H9 (cell line): Measurements from ENCODE around the gene HEG1. TPM values are rescaled to one million over a fixed set of nuclear protein-coding genes. Genes with fewer than 3 reads are reported as not detected.

ENCODE experiments used
- DNase-seq: peaks from one replicate; pipeline ENCODE4 v3.0.0-alpha.2; 2017
- H2AFZ ChIP-seq: one replicate; pipeline ENCODE4 v1.6.1; 2013; ENCODE audit warnings: mild to moderate bottlenecking, low read length, control low read depth, moderate library complexity
- H2AK5ac ChIP-seq: 2 replicates; pipeline ENCODE4 v1.6.1; 2013; ENCODE audit warnings: low read length, control low read depth, mixed read lengths; ENCODE audit not compliant: insufficient read length
- H2BK120ac ChIP-seq: one replicate; pipeline ENCODE4 v1.6.1; 2013; ENCODE audit warnings: low read depth, mild to moderate bottlenecking, low read length, control low read depth, inconsistent platforms; ENCODE audit not compliant: poor library complexity, severe bottlenecking
- H2BK12ac ChIP-seq: 2 replicates; pipeline ENCODE4 v1.6.1; 2013; ENCODE audit warnings: low read length, control low read depth, mixed read lengths, low read depth; ENCODE audit not compliant: insufficient read length
- H2BK15ac ChIP-seq: 2 replicates; pipeline ENCODE4 v1.6.1; 2013; ENCODE audit warnings: low read depth, low read length, control low read depth
- H2BK20ac ChIP-seq: one replicate; pipeline ENCODE4 v1.6.1; 2013; ENCODE audit warnings: low read depth, mild to moderate bottlenecking, low read length, control low read depth, inconsistent platforms; ENCODE audit not compliant: poor library complexity, severe bottlenecking
- H2BK5ac ChIP-seq: 2 replicates; pipeline ENCODE4 v1.6.1; 2013; ENCODE audit warnings: low read length, control low read depth, mixed read lengths; ENCODE audit not compliant: insufficient read length
- H3K14ac ChIP-seq: 2 replicates; pipeline ENCODE4 v1.6.1; 2013; ENCODE audit warnings: low read length, control low read depth; ENCODE audit not compliant: insufficient read depth
- H3K18ac ChIP-seq: 2 replicates; pipeline ENCODE4 v1.6.1; 2013; ENCODE audit warnings: low read depth, mild to moderate bottlenecking, mixed read lengths, low read length, control low read depth; ENCODE audit not compliant: insufficient read length
- H3K23ac ChIP-seq: 2 replicates; pipeline ENCODE4 v1.6.1; 2013; ENCODE audit warnings: low read length, control low read depth, mixed read lengths, low read depth; ENCODE audit not compliant: insufficient read length
- H3K23me2 ChIP-seq: 2 replicates; pipeline ENCODE4 v1.6.1; 2013; ENCODE audit warnings: low read depth, mild to moderate bottlenecking, mixed read lengths, low read length, control low read depth; ENCODE audit not compliant: insufficient read length, poor library complexity, severe bottlenecking
- H3K27ac ChIP-seq: 2 replicates; pipeline ENCODE4 v1.5.1; 2013; ENCODE audit warnings: low read length, control low read depth, mixed read lengths, low read depth; ENCODE audit not compliant: insufficient read length
- H3K27me3 ChIP-seq: 2 replicates; pipeline ENCODE4 v1.6.1; 2013; ENCODE audit warnings: low read length, control low read depth, inconsistent platforms; ENCODE audit not compliant: insufficient read depth
- H3K4ac ChIP-seq: 2 replicates; pipeline ENCODE4 v1.6.1; 2013; ENCODE audit warnings: low read depth, mild to moderate bottlenecking, control low read depth, inconsistent platforms, low read length, moderate library complexity
- H3K4me1 ChIP-seq: 2 replicates; pipeline ENCODE4 v1.6.1; 2013; ENCODE audit warnings: low read length, control low read depth, inconsistent platforms; ENCODE audit not compliant: insufficient read depth
- H3K4me2 ChIP-seq: 2 replicates; pipeline ENCODE4 v1.6.1; 2013; ENCODE audit warnings: low read length, control low read depth, mixed read lengths; ENCODE audit not compliant: insufficient read length, insufficient read depth
- H3K56ac ChIP-seq: 2 replicates; pipeline ENCODE4 v1.6.1; 2013; ENCODE audit warnings: low read depth, mild to moderate bottlenecking, mixed read lengths, low read length, control low read depth; ENCODE audit not compliant: insufficient read length
- H3K79me1 ChIP-seq: 2 replicates; pipeline ENCODE4 v1.6.1; 2013; ENCODE audit warnings: low read depth, mild to moderate bottlenecking, moderate library complexity, low read length, control low read depth, inconsistent platforms; ENCODE audit not compliant: insufficient read depth, poor library complexity, severe bottlenecking
- H3K79me2 ChIP-seq: 2 replicates; pipeline ENCODE4 v1.6.1; 2013; ENCODE audit warnings: low read length, control low read depth, inconsistent platforms; ENCODE audit not compliant: insufficient read depth
- H3K9ac ChIP-seq: 2 replicates; pipeline ENCODE4 v1.6.1; 2013; ENCODE audit warnings: low read length, control low read depth, mixed read lengths; ENCODE audit not compliant: insufficient read length; ENCODE audit errors: extremely low read depth
- H3K9me3 ChIP-seq: one replicate; pipeline ENCODE4 v1.6.1; 2013; ENCODE audit warnings: low read depth, low read length, inconsistent platforms; ENCODE audit not compliant: control insufficient read depth
- H3T11ph ChIP-seq: one replicate; pipeline ENCODE4 v1.6.1; 2013; ENCODE audit warnings: mild to moderate bottlenecking, low read length, control low read depth, inconsistent platforms
- H4K20me1 ChIP-seq: one replicate; pipeline ENCODE4 v1.6.1; 2013; ENCODE audit not compliant: control insufficient read depth, insufficient read length, insufficient read depth
- H4K5ac ChIP-seq: 2 replicates; pipeline ENCODE4 v1.6.1; 2013; ENCODE audit warnings: low read depth, mild to moderate bottlenecking, mixed read lengths, low read length, control low read depth; ENCODE audit not compliant: insufficient read length
- H4K8ac ChIP-seq: replicated peaks from 2 replicates; pipeline ENCODE4 v1.6.1; 2013; ENCODE audit warnings: low read length, control low read depth, mixed read lengths, low read depth; ENCODE audit not compliant: insufficient read length
- H4K91ac ChIP-seq: 2 replicates; pipeline ENCODE4 v1.6.1; 2013; ENCODE audit warnings: low read depth, mild to moderate bottlenecking, moderate library complexity, mixed read lengths, low read length, control low read depth; ENCODE audit not compliant: insufficient read length
- H3K27ac Mint-ChIP-seq, 3 experiments: 2 replicates in 2 of 3; 3 replicates in 1 of 3; pipeline ENCODE4 v1.8.0; 2020 to 2021; ENCODE audit warnings: mixed read lengths in 3 of 3, mild to moderate bottlenecking in 1 of 3, moderate library complexity in 1 of 3
- H3K27me3 Mint-ChIP-seq: 2 replicates; pipeline ENCODE4 v1.8.0; 2021; ENCODE audit warnings: low read depth, mild to moderate bottlenecking, moderate library complexity, mixed read lengths
- H3K36me3 Mint-ChIP-seq, 3 experiments: 2 replicates in 2 of 3; 3 replicates in 1 of 3; pipeline ENCODE4 v1.8.0; 2020 to 2021; ENCODE audit warnings: low read depth in 3 of 3, mixed read lengths in 3 of 3; ENCODE audit not compliant: insufficient read depth in 1 of 3
- H3K4me1 Mint-ChIP-seq, 2 experiments: 2 replicates each; pipeline ENCODE4 v1.8.0; 2020; ENCODE audit warnings: mixed read lengths in 2 of 2
- H3K4me3 Mint-ChIP-seq, 2 experiments: 2 replicates in 1 of 2; 3 replicates in 1 of 2; pipeline ENCODE4 v1.8.0; 2020 to 2021; ENCODE audit warnings: mild to moderate bottlenecking in 2 of 2, mixed read lengths in 2 of 2, moderate library complexity in 1 of 2
- H3K9me3 Mint-ChIP-seq, 2 experiments: 2 replicates in 1 of 2; 3 replicates in 1 of 2; pipeline ENCODE4 v1.8.0; 2020; ENCODE audit warnings: mild to moderate bottlenecking in 2 of 2, mixed read lengths in 2 of 2, moderate library complexity in 1 of 2
- WGBS: extraction: QIAGEN DNeasy Blood & Tissue Kit; methylation state at CpG from one replicate; pipeline ENCODE4 v1.1.7; 2013; ENCODE audit warnings: missing lambda C conversion rate, low lambda C conversion rate, mixed read lengths; ENCODE audit not compliant: insufficient read length; ENCODE audit errors: extremely low coverage; 5-methylcytosine and 5-hydroxymethylcytosine counted together
- total RNA-seq: library from RNA; stranded (reverse); gene quantifications from 2 replicates; pipeline ENCODE4 v1.2.1, GENCODE V29; 2021
- TF ChIP-seq, protein P1 (sequence below): fragments of 200-600 bp; sonication (generic); conservative IDR thresholded peaks from 3 replicates; pipeline ENCODE4 v1.8.0; 2021; ENCODE audit warnings: antibody characterized with exemption, mild to moderate bottlenecking

The HEG1 gene
- total RNA-seq, 1 experiment from 2014 or later: 10.3 TPM

- Histone ChIP-seq H2AK5ac (no peak overlapping the region), H3K56ac (no peak overlapping the region), H3K4ac (no peak overlapping the region), H3K27ac (no peak overlapping the region), H3K9me3 (no peaks in the 10 kb centered on the region), H2BK12ac (no peak overlapping the region), H4K91ac (no peak overlapping the region), H2BK20ac (no peak overlapping the region), H3K9ac (no peak overlapping the region), H4K5ac (no peak overlapping the region), H3K14ac (no peak overlapping the region), H4K20me1 (no peaks in the 10 kb centered on the region), H2BK5ac (no peak overlapping the region), H3K79me1 (no peaks in the 10 kb centered on the region), H3K27me3 (no peaks in the 10 kb centered on the region), H3K18ac (no peak overlapping the region), H2BK15ac (no peak overlapping the region), H3K4me2 (no peak overlapping the region), H3K79me2 (no peaks in the 10 kb centered on the region), H3K4me1 (no peaks in the 10 kb centered on the region; the same call in 1 of the 2 replicates), H2BK120ac (no peak overlapping the region), H3T11ph (no peak overlapping the region), H2AFZ (no peak overlapping the region), H4K8ac (no peak overlapping the region), H3K23ac (no peak overlapping the region), H3K23me2 (no peaks in the 10 kb centered on the region)
- H3K27ac Mint-ChIP-seq: peak overlapping the region in 2 of 3 experiments; percentile 13 to 36; a peak in 3 of 7 replicates
- no peaks in the 10 kb centered on the region; a peak in 1 of 5 replicates for H3K9me3 Mint-ChIP-seq
- H3K4me1 Mint-ChIP-seq: peaks cover 30 to 31% of the 10 kb centered on the region in 2 experiments
- DNase-seq: no peak
- no peaks in the 10 kb centered on the region; the same call in 1 of the 2 replicates for H3K27me3 Mint-ChIP-seq
- peaks cover 10 to 36% (median 28%) of the 10 kb centered on the region in 3 experiments for H3K36me3 Mint-ChIP-seq
- WGBS: no CpG with 5 or more reads among the region's 21 CpGs
- H3K4me3 Mint-ChIP-seq: no peak overlapping the region
- TF ChIP-seq, protein P1, sequence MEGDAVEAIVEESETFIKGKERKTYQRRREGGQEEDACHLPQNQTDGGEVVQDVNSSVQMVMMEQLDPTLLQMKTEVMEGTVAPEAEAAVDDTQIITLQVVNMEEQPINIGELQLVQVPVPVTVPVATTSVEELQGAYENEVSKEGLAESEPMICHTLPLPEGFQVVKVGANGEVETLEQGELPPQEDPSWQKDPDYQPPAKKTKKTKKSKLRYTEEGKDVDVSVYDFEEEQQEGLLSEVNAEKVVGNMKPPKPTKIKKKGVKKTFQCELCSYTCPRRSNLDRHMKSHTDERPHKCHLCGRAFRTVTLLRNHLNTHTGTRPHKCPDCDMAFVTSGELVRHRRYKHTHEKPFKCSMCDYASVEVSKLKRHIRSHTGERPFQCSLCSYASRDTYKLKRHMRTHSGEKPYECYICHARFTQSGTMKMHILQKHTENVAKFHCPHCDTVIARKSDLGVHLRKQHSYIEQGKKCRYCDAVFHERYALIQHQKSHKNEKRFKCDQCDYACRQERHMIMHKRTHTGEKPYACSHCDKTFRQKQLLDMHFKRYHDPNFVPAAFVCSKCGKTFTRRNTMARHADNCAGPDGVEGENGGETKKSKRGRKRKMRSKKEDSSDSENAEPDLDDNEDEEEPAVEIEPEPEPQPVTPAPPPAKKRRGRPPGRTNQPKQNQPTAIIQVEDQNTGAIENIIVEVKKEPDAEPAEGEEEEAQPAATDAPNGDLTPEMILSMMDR: no peak
These were observed 58.2 kb downstream of the HEG1 start for GRCh38 chr3:124997303-124998246.
